Esophagus muscularis mucosa (tissue), 4 donors: ENCODE data around the gene CTU2. TPM values are rescaled to one million over a fixed set of nuclear protein-coding genes. Genes with fewer than 3 reads are reported as not detected.

Experiments
- DNase-seq: peaks from one replicate; pipeline ENCODE4 v3.0.0-alpha.2; 2017; ENCODE audit errors: extremely low spot score
- H3K27ac ChIP-seq, 4 donors: fragments of 200-600 bp; sonication (generic); replicated peaks in 1 of 4; 1 replicate in 3 of 4; 2 replicates in 1 of 4; pipeline ENCODE4 v1.5.1; 2016 to 2019; ENCODE audit warnings: mild to moderate bottlenecking in 1 of 4
- H3K27me3 ChIP-seq, 4 donors: fragments of 200-600 bp; sonication (generic); one replicate each; pipeline versions ENCODE4 v1.5.1 to v1.6.0; 2016 to 2019
- H3K36me3 ChIP-seq, 4 donors: fragments of 200-600 bp; sonication (generic); one replicate each; pipeline ENCODE4 v1.5.1; 2016 to 2019
- H3K4me1 ChIP-seq, 4 donors: fragments of 200-600 bp; sonication (generic); one replicate each; pipeline ENCODE4 v1.5.1; 2016 to 2019
- H3K4me3 ChIP-seq, 4 donors: fragments of 200-600 bp; sonication (generic); 1 replicate in 2 of 4; 2 replicates in 2 of 4; pipeline ENCODE4 v1.5.1; 2016 to 2019; ENCODE audit warnings: mild to moderate bottlenecking in 4 of 4, moderate library complexity in 1 of 4
- H3K9me3 ChIP-seq, 4 donors: fragments of 200-600 bp; sonication (generic); 1 replicate in 3 of 4; 2 replicates in 1 of 4; pipeline ENCODE4 v1.5.1; 2016 to 2019
- CTCF ChIP-seq, 3 experiments: fragments of 200-600 bp in 2 of 3; fragments of 450-650 bp in 1 of 3; sonication (generic) in 2 of 3; IDR thresholded peaks; one replicate each; pipeline ENCODE4 v1.5.1; 2017 to 2019; ENCODE audit warnings: antibody characterized with exemption in 3 of 3, mild to moderate bottlenecking in 2 of 3, moderate library complexity in 1 of 3
- EP300 ChIP-seq: sonication (generic); formaldehyde crosslinking; IDR thresholded peaks from one replicate; pipeline ENCODE4 v1.6.1; 2017; ENCODE audit warnings: antibody characterized with exemption
- POLR2A ChIP-seq: fragments of 450-650 bp; IDR thresholded peaks from one replicate; pipeline ENCODE4 v1.6.1; 2017; ENCODE audit warnings: antibody characterized with exemption, moderate library complexity, mild to moderate bottlenecking, low read depth
- POLR2AphosphoS5 ChIP-seq, 2 donors: sonication (generic); formaldehyde crosslinking; IDR thresholded peaks; one replicate each; pipeline ENCODE4 v1.6.1; 2017; ENCODE audit warnings: antibody characterized with exemption in 2 of 2
- WGBS: methylation state at CpG from one replicate; pipeline ENCODE4 v1.1.5; 2018; 5-methylcytosine and 5-hydroxymethylcytosine counted together
- intact Hi-C: fragments of 100-400 bp; cut with DNase I; formaldehyde crosslinking; loops from one replicate; pipeline ENCODE4 v1.15.1; 2023
- total RNA-seq, 4 donors: library from RNA; depleted of rRNA; stranded (reverse); fragments of >200 nt; gene quantifications; one replicate each; pipeline versions ENCODE4 v1.1.0 to v1.2.1, GENCODE V29; 2016

CTU2 gene
- total RNA-seq, 4 donors from 2014 or later: 8.9 to 14.7 (median 10.3) TPM

GRCh38 chr16:88688013-88688778 is 18.1 kb upstream of the CTU2 start:
- Histone ChIP-seq H3K27ac (no peak overlapping the region), H3K4me3 (no peak overlapping the region), H3K4me1 (peaks cover 19 to 29% (median 26%) of the 10 kb centered on the region in 4 donors), H3K9me3 (no peaks in the 10 kb centered on the region), H3K27me3 (peaks cover 0 to 99% (median 64%) of the 10 kb centered on the region in 4 donors), H3K36me3 (no peaks in the 10 kb centered on the region)
- WGBS: 37% methylated on average over 13 of the region's 28 CpGs
- intact Hi-C loops: no loop called here
- TF ChIP-seq CTCF (IDR thresholded peaks at IDR 0.05) (no peak), POLR2AphosphoS5 (IDR thresholded peaks at IDR 0.05) (no peak), POLR2A (no peak), EP300 (no peak)
- no peak for DNase-seq

GRCh38 chr16:88690341-88691128 is 15.8 kb upstream of the CTU2 start:
- H3K4me3 ChIP-seq: no peak overlapping the region
- H3K4me1 ChIP-seq: peaks cover 18 to 24% (median 21%) of the 10 kb centered on the region in 4 donors
- peaks cover 0 to 77% (median 47%) of the 10 kb centered on the region in 4 donors for H3K27me3 ChIP-seq
- intact Hi-C loops: no loop called here
- no peaks in the 10 kb centered on the region for H3K9me3 ChIP-seq
- no peak overlapping the region for H3K27ac ChIP-seq
- TF ChIP-seq POLR2A (no peak), CTCF (IDR thresholded peaks at IDR 0.05) (no peak), POLR2AphosphoS5 (IDR thresholded peaks at IDR 0.05) (no peak), EP300 (no peak)
- 81% methylated on average over 11 of the region's 21 CpGs for WGBS
- peaks cover 0 to 6% (median under 1%) of the 10 kb centered on the region in 4 donors for H3K36me3 ChIP-seq
- no peak for DNase-seq

- TF ChIP-seq CTCF (IDR thresholded peaks at IDR 0.05) (no peak), EP300 (no peak), POLR2A (no peak)
- Histone ChIP-seq H3K9me3 (no peaks in the 10 kb centered on the region), H3K27me3 (peaks cover 0 to 70% (median 40%) of the 10 kb centered on the region in 4 donors), H3K36me3 (peaks cover 0 to 14% (median 8%) of the 10 kb centered on the region in 4 donors), H3K4me3 (no peak overlapping the region), H3K4me1 (peaks cover 10 to 16% (median 13%) of the 10 kb centered on the region in 4 donors), H3K27ac (no peak overlapping the region)
- DNase-seq: no peak
- intact Hi-C loops: no loop called here
- 88% methylated on average over 22 of the region's 33 CpGs for WGBS
Measured at GRCh38 chr16:88691129-88691813, 15.0 kb upstream of the CTU2 start.

- Histone ChIP-seq H3K36me3 (peaks cover 2 to 22% (median 15%) of the 10 kb centered on the region in 4 donors), H3K27ac (no peak overlapping the region), H3K4me1 (peaks cover 3 to 8% (median 6%) of the 10 kb centered on the region in 4 donors), H3K4me3 (no peak overlapping the region), H3K9me3 (no peaks in the 10 kb centered on the region), H3K27me3 (peaks cover 0 to 62% (median 32%) of the 10 kb centered on the region in 4 donors)
- intact Hi-C loops: no loop called here
- 89% methylated on average over 10 of the region's 26 CpGs for WGBS
- TF ChIP-seq POLR2AphosphoS5 (IDR thresholded peaks at IDR 0.05): no peak
- TF ChIP-seq CTCF (IDR thresholded peaks at IDR 0.05): no peak
- TF ChIP-seq POLR2A: no peak
- TF ChIP-seq EP300: no peak
- DNase-seq: no peak
Measured at GRCh38 chr16:88691924-88692560, 14.3 kb upstream of the CTU2 start.
